ENCODE measurements around the gene CARS1. TPM values are rescaled to one million over a fixed set of nuclear protein-coding genes. Genes with fewer than 3 reads are reported as not detected.

The CARS1 gene
- total and polyA plus RNA-seq, 10 of the 15 experiments (the other 5 are each of a cell fraction or from before 2014, with no cell fraction given), result 7.8 to 60.6 (median 45.7) TPM

DNA sequence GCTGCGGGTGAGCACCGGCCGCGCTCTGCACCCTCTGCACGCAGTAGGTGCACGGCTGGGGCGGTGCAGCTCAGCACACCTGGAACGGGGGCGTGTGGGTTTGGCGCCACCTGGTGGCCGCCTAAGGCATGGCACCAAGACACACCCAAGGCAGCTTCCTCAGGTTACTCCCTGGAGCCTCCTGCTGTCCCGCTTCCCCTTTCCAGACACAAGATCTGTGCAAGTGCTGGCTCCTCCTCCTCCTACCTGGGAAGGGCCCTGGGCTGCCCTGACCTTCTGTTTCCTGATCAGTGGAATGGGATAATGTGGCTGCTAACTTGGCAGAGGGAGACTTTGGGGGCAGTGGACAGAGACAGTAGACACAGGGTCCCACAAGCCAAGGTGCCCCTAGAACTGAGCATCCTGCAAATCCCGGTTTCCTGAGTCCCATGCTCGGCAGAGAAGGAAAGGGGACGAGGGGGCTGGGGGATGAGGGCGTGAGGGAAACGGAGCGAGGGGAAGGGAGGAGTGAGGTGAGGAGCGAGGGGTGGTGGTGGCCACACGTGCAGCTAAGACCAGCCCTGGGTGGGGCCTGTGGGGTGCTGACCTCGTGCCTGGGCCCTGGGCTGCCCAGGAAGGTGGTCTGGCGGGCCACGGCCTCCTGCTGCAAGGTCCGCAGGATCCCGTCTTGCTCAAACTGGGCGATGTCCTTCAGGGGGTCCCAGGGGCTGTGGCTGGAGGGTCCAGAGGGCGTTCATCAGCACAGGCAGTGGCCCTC lies 34.8 kb upstream of the CARS1 start:
- ChIA-PET RAD21 (ENCODE audit: unreplicated experiment) (interaction anchor here (0.8 to 3.8 kb wide), 20 partner anchors 29 to 559 kb away, joined by 3 to 58 read pairs (median 7); partner anchors contain the start of genes CARS1, NAP1L4 and PHLDA2), POLR2A (interaction anchor here (0.5 to 1.2 kb wide), 5 partner anchors 38 to 274 kb away, joined by 3 to 6 read pairs (median 3); no protein-coding TSS in a partner anchor), CTCF (interaction anchor here (0.7 to 5.8 kb wide), 44 partner anchors 14 to 559 kb away, joined by 3 to 143 read pairs (median 4); partner anchors contain the start of gene CARS1), SMC1A (ENCODE audit: uncharacterized antibody, unreplicated experiment) (interaction anchor here (0.9 to 6.2 kb wide), 11 partner anchors 17 to 199 kb away, joined by 3 to 52 read pairs (median 4); no protein-coding TSS in a partner anchor)
- no peaks in the 10 kb centered on the region for H3K36me3 ChIP-seq (ENCODE audit: control insufficient read depth in 2 of 2, insufficient read depth in 2 of 2, low read length in 1 of 2)
- no TSS peak for BruUV-seq (replicated peaks)
- FAIRE-seq, result peak; percentile 64
- H3K4me3 ChIP-seq, result no peak overlapping the region
- H4K20me1 ChIP-seq (ENCODE audit: control insufficient read depth, insufficient read depth), result no peaks in the 10 kb centered on the region
- no peak overlapping the region for H3K9ac ChIP-seq (ENCODE audit: control insufficient read depth, insufficient read depth, low read length)
- in situ Hi-C loops (cut with MboI) (loop anchor here (5.0 kb wide), 2 partner anchors 50 to 560 kb away; no protein-coding TSS in a partner anchor), intact Hi-C loops (cut with micrococcal nuclease; ENCODE audit: unreplicated experiment) (loop anchor here (1.0 to 10.0 kb wide), 5 partner anchors 40 to 560 kb away; no protein-coding TSS in a partner anchor)
- no peaks in the 10 kb centered on the region for H3K27me3 ChIP-seq (replicated peaks in 1 of 2; ENCODE audit: control insufficient read depth in 2 of 2, insufficient read depth in 2 of 2, low read length in 1 of 2)
- no peaks in the 10 kb centered on the region for H3K9me3 ChIP-seq (replicated peaks; ENCODE audit: control insufficient read depth, insufficient read depth, low read length)
- DNase-seq (ENCODE audit: low read depth, low spot score), result peak; percentile 19
- peak; percentile 97 for ATAC-seq
- H3K4me2 ChIP-seq (ENCODE audit: control insufficient read depth, insufficient read depth), result peak overlapping the region; percentile 25; the same call in 1 of the 2 replicates
- H3K27ac ChIP-seq (ENCODE audit: control insufficient read depth, insufficient read depth), result no peak overlapping the region
- no peaks in the 10 kb centered on the region for H3K79me2 ChIP-seq (ENCODE audit: control insufficient read depth, insufficient read depth, low read length)
- 16% methylated on average over 25 of the region's 27 CpGs for WGBS (ENCODE audit: insufficient coverage, insufficient replicate concordance, low lambda C conversion rate, missing lambda C conversion rate)
- peak overlapping the region; percentile 37; the same call in 1 of the 2 replicates for H2AFZ ChIP-seq (ENCODE audit: control insufficient read depth, low read depth, low read length)
- no peaks in the 10 kb centered on the region for H3K4me1 ChIP-seq (ENCODE audit: control insufficient read depth, insufficient read depth, low read length)
- TF ChIP-seq GATAD2B (conservative IDR thresholded peaks at IDR 0.05; ENCODE audit: low read depth) (0 out of 2 replicates have a peak, but pooled peaks have one; percentile 22), DPF2 (IDR thresholded peaks at IDR 0.05) (peak; percentile 99), SPI1 (IDR thresholded peaks at IDR 0.05; ENCODE audit: borderline replicate concordance, insufficient read depth, low read depth, low read length) (peak; percentile 69), YY1 (IDR thresholded peaks at IDR 0.05; ENCODE audit: low read depth, low read length) (peak; percentile 48; the same call in 1 of the 2 replicates), RAD21 (IDR thresholded peaks at IDR 0.05; ENCODE audit: insufficient read depth, low read depth, low read length) (peak; percentile 85), IRF4 (IDR thresholded peaks at IDR 0.05; ENCODE audit: low read depth, low read length) (0 out of 2 replicates have a peak, but pooled peaks have one; percentile 27), CTCF (IDR thresholded peaks at IDR 0.05 in 2 of 3, conservative IDR thresholded peaks at IDR 0.05 in 1 of 3; ENCODE audit: control insufficient read depth in 2 of 3, extremely low read depth in 1 of 3, insufficient read depth in 1 of 3, low read depth in 3 of 3, low read length in 3 of 3) (peak; percentile 98), POU2F2 (IDR thresholded peaks at IDR 0.05; ENCODE audit: borderline replicate concordance, low read depth, low read length) (0 out of 3 replicates have a peak, but pooled peaks have one; percentile 18), ZBTB11 (CRISPR knock-in tag; IDR thresholded peaks at IDR 0.05) (no peak), EED (IDR thresholded peaks at IDR 0.05; ENCODE audit: low read depth) (0 out of 2 replicates have a peak, but pooled peaks have one; percentile 19)
- TF ChIP-seq, protein P1, sequence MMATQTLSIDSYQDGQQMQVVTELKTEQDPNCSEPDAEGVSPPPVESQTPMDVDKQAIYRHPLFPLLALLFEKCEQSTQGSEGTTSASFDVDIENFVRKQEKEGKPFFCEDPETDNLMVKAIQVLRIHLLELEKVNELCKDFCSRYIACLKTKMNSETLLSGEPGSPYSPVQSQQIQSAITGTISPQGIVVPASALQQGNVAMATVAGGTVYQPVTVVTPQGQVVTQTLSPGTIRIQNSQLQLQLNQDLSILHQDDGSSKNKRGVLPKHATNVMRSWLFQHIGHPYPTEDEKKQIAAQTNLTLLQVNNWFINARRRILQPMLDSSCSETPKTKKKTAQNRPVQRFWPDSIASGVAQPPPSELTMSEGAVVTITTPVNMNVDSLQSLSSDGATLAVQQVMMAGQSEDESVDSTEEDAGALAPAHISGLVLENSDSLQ (IDR thresholded peaks at IDR 0.05), result no peak

All from GM12878 (cell line).